Mesendoderm (in vitro differentiated cells): ENCODE measurements around the gene TUT4.
A peak's percentile ranks its signal among the peaks of the same experiment; 100 is the strongest.

Experiments
- DNase-seq: peaks from one replicate; pipeline ENCODE4 v3.0.0; 2013
- H2AK5ac ChIP-seq: 2 replicates; pipeline ENCODE4 v1.6.1; 2013; ENCODE audit warnings: low read length, inconsistent platforms
- H2BK120ac ChIP-seq: 2 replicates; pipeline ENCODE4 v1.6.1; 2013; ENCODE audit warnings: low read depth, mild to moderate bottlenecking, low read length, moderate library complexity, mixed read lengths
- H2BK15ac ChIP-seq: replicated peaks from 2 replicates; pipeline ENCODE4 v1.6.1; 2013; ENCODE audit warnings: low read depth, mild to moderate bottlenecking, moderate library complexity
- H2BK5ac ChIP-seq: 2 replicates; pipeline ENCODE4 v1.6.1; 2013; ENCODE audit warnings: low read length, inconsistent platforms
- H3K18ac ChIP-seq: 2 replicates; pipeline ENCODE4 v1.6.1; 2013; ENCODE audit warnings: mild to moderate bottlenecking, low read length, mixed read lengths
- H3K23ac ChIP-seq: one replicate; pipeline ENCODE4 v1.6.1; 2013; ENCODE audit warnings: low read length
- H3K27ac ChIP-seq: 2 replicates; pipeline ENCODE4 v1.5.1; 2013; ENCODE audit warnings: low read depth, mild to moderate bottlenecking, inconsistent platforms, low read length, moderate library complexity
- H3K27me3 ChIP-seq: 2 replicates; pipeline ENCODE4 v1.6.1; 2013; ENCODE audit warnings: low read length, control low read depth, mild to moderate bottlenecking, inconsistent platforms; ENCODE audit not compliant: insufficient read depth, poor library complexity
- H3K36me3 ChIP-seq: 2 replicates; pipeline ENCODE4 v1.6.1; 2013; ENCODE audit warnings: low read length, inconsistent platforms; ENCODE audit not compliant: control insufficient read depth, insufficient read depth
- H3K4ac ChIP-seq: one replicate; pipeline ENCODE4 v1.6.1; 2013; ENCODE audit warnings: low read depth, mild to moderate bottlenecking, low read length, moderate library complexity
- H3K4me1 ChIP-seq: 2 replicates; pipeline ENCODE4 v1.6.1; 2013; ENCODE audit warnings: low read depth, low read length, inconsistent platforms; ENCODE audit not compliant: control insufficient read depth
- H3K4me2 ChIP-seq: 2 replicates; pipeline ENCODE4 v1.6.1; 2013; ENCODE audit warnings: low read length
- H3K4me3 ChIP-seq: 2 replicates; pipeline ENCODE4 v1.5.1; 2013; ENCODE audit warnings: mild to moderate bottlenecking, low read length
- H3K56ac ChIP-seq: one replicate; pipeline ENCODE4 v1.6.1; 2013; ENCODE audit warnings: low read length
- H3K79me1 ChIP-seq: 2 replicates; pipeline ENCODE4 v1.6.1; 2013; ENCODE audit warnings: low read length, inconsistent platforms
- H3K79me2 ChIP-seq: 2 replicates; pipeline ENCODE4 v1.6.1; 2013; ENCODE audit warnings: mild to moderate bottlenecking, low read length; ENCODE audit not compliant: control insufficient read depth, insufficient read depth
- H3K9ac ChIP-seq: 2 replicates; pipeline ENCODE4 v1.6.1; 2013; ENCODE audit warnings: low read length, inconsistent platforms
- H4K5ac ChIP-seq: one replicate; pipeline ENCODE4 v1.6.1; 2013; ENCODE audit warnings: low read length
- H4K8ac ChIP-seq: one replicate; pipeline ENCODE4 v1.6.1; 2013; ENCODE audit warnings: low read depth, mild to moderate bottlenecking, control low read depth, low read length, moderate library complexity
- WGBS: extraction: QIAGEN DNeasy Blood & Tissue Kit; methylation state at CpG from one replicate; pipeline ENCODE4 v1.1.7; 2013; ENCODE audit warnings: low lambda C conversion rate, missing lambda C conversion rate; ENCODE audit not compliant: insufficient coverage; ENCODE audit errors: extremely low coverage; 5-methylcytosine and 5-hydroxymethylcytosine counted together

TUT4 gene

DNA sequence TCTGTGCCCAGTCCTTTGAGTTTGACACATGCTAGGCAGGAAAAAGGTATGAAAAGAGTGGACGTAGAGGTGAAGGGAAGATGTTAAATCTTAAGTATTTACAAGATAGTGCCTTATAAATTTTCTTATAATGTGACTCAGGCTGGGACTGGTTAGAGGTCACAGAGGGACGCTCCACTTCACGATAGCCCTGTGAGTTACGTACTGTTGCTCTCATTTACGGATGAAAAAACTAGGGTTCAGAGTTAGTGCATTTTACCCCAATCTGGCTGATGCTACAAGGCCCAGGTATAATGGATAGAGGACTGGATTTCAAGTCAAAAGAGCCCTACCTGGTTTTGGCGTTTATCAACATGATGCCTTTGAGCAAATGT, 1.4 kb upstream of the TUT4 start:
- H2BK120ac ChIP-seq, result peak overlapping the region; percentile 64
- no peak overlapping the region for H4K8ac ChIP-seq
- no peak overlapping the region for H4K5ac ChIP-seq
- no CpG with 5 or more reads among the region's 6 CpGs for WGBS
- no peaks in the 10 kb centered on the region for H3K27me3 ChIP-seq
- no peaks in the 10 kb centered on the region for H3K36me3 ChIP-seq
- peak overlapping the region; percentile 95 for H3K18ac ChIP-seq
- no peak for DNase-seq
- H3K4me2 ChIP-seq, result peak overlapping the region; percentile 56
- peak overlapping the region; percentile 98 for H3K27ac ChIP-seq
- H3K79me2 ChIP-seq, result peaks cover 16% of the 10 kb centered on the region
- H3K79me1 ChIP-seq, result no peaks in the 10 kb centered on the region
- peak overlapping the region; percentile 15 for H3K4me3 ChIP-seq
- peak overlapping the region; percentile 91 for H2AK5ac ChIP-seq
- H3K56ac ChIP-seq, result peak overlapping the region; percentile 95
- peak overlapping the region; percentile 95 for H3K9ac ChIP-seq
- H3K23ac ChIP-seq, result no peak overlapping the region
- peaks cover 9% of the 10 kb centered on the region for H3K4me1 ChIP-seq
- peak overlapping the region; percentile 57 for H2BK5ac ChIP-seq
- peak overlapping the region; percentile 95 for H3K4ac ChIP-seq
- H2BK15ac ChIP-seq, result peak overlapping the region; percentile 25

DNA sequence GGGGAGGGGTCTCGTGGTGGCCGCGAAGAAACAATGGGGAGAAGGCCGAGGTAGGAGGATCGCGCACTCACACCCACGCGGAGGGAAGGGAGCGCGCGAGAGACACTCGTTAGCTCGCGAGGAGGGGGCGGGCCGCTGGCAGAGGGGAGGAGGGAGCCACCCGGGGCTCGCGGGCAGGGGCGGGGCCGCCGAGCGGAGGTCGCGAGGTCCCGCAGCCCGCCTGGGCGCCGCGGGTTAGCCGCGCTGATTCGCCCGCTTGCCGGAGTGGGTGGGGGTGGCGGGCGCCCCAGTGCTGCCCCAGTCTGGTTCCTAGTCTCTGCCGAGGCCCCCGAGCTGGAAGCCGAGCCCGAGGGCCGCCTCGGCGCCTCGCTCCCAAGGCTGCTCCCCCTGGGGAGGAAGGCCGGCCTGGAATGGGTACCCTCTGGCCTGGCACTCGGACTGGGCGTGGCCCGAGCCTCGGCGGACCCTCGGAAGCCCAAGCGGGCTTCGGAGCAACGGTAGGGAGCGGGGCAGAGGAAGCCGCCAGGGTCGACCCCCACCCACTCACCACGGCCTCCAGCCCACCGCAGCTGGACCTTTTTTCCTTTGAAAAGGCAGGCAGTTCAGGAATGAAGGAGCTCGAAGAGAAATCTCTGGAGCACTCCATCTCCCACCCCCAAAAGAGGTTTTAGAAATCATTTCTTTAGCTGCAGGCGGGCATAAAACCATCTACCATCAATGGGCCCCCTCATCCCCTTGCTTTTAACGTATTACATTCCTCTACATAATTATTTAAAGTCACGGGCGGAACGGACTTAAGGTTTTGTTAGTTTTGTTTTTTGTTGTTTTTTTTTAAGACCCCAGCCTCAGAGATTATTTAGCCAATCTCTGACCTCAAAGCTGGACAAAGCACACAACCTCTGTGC, 722 bp upstream of the TUT4 start:
- Histone ChIP-seq H3K18ac (peak overlapping the region; percentile 95), H3K79me2 (peaks cover 18% of the 10 kb centered on the region), H3K4ac (peak overlapping the region; percentile 95), H3K36me3 (no peaks in the 10 kb centered on the region), H3K27ac (peak overlapping the region; percentile 98), H3K79me1 (no peaks in the 10 kb centered on the region), H2AK5ac (peak overlapping the region; percentile 91), H4K8ac (peak overlapping the region; percentile 77), H3K4me1 (peaks cover 10% of the 10 kb centered on the region), H4K5ac (no peak overlapping the region), H2BK15ac (peak overlapping the region; percentile 59), H3K4me2 (peak overlapping the region; percentile 56), H2BK120ac (peak overlapping the region; percentile 64), H3K4me3 (peak overlapping the region; percentile 74), H3K56ac (peak overlapping the region; percentile 95), H3K23ac (peak overlapping the region; percentile 85), H2BK5ac (peak overlapping the region; percentile 92), H3K27me3 (no peaks in the 10 kb centered on the region), H3K9ac (peak overlapping the region; percentile 95)
- WGBS, result no CpG with 5 or more reads among the region's 66 CpGs
- peak; percentile 90 for DNase-seq

DNA sequence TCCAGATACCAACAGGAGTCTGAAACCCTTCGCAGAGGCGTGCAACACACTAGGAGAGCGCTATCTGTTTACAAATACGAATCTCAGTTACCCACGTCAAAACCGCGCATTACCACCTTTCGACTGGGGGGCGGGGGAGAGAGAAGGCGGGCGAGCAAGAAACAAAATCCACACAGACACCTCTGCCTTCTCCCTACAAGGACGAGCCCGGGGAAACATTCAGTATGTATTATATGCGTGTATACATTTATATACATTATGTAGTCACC, 722 bp downstream of the TUT4 start:
- H3K4me2 ChIP-seq, result peak overlapping the region; percentile 49
- peak overlapping the region; percentile 81 for H3K9ac ChIP-seq
- peak; percentile 64 for DNase-seq
- peak overlapping the region; percentile 94 for H3K56ac ChIP-seq
- peak overlapping the region; percentile 85 for H3K4me3 ChIP-seq
- no peak overlapping the region for H3K4ac ChIP-seq
- peaks cover 10% of the 10 kb centered on the region for H3K4me1 ChIP-seq
- no peaks in the 10 kb centered on the region for H3K27me3 ChIP-seq
- H3K23ac ChIP-seq, result no peak overlapping the region
- no peak overlapping the region for H2AK5ac ChIP-seq
- H4K8ac ChIP-seq, result no peak overlapping the region
- no peak overlapping the region for H2BK120ac ChIP-seq
- no peaks in the 10 kb centered on the region for H3K36me3 ChIP-seq
- peaks cover 2% of the 10 kb centered on the region for H3K79me1 ChIP-seq
- peaks cover 25% of the 10 kb centered on the region for H3K79me2 ChIP-seq
- H3K18ac ChIP-seq, result peak overlapping the region; percentile 68
- peak overlapping the region; percentile 98 for H3K27ac ChIP-seq
- H2BK15ac ChIP-seq, result no peak overlapping the region
- H2BK5ac ChIP-seq, result peak overlapping the region; percentile 6
- WGBS, result no CpG with 5 or more reads among the region's 14 CpGs
- no peak overlapping the region for H4K5ac ChIP-seq

DNA sequence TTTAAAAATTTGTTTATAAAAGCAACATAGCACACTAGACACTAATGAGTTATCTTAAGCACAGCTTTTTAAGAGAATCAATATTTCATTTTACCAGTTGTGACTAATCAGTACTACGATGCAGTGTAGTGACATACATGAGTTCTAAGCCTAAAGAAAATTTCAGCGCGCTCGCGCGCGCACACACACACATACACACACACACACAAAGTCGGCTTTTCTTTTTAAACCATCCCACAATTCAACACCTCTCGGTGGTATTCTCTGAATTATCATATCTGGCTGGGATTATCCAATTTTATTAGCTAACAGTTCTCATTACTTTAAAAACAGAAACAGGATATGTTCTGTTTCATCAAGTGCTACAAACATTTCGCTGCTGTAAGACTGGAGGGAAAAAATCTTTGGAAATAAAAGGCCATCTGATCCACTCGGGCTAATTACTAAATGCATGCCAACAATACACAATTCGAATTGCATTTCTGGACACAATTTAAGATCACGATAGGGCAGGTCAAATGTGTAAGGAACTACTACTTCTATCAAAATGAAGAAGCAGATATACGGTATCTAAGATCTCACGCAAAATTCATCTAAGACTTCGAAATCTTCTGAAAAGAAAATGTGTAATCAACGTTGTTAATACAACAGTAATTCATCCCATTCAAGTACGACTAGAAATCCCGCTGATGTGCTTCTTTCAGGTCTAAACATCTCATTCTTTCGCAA, 1.2 kb downstream of the TUT4 start:
- Histone ChIP-seq H3K79me1 (peaks cover 2% of the 10 kb centered on the region), H3K4ac (no peak overlapping the region), H4K8ac (no peak overlapping the region), H3K18ac (no peak overlapping the region), H3K27me3 (no peaks in the 10 kb centered on the region), H3K4me3 (peak overlapping the region; percentile 85), H3K4me2 (peak overlapping the region; percentile 49), H3K36me3 (no peaks in the 10 kb centered on the region), H3K79me2 (peaks cover 29% of the 10 kb centered on the region), H2AK5ac (no peak overlapping the region), H3K23ac (no peak overlapping the region), H3K56ac (peak overlapping the region; percentile 94), H3K9ac (peak overlapping the region; percentile 81), H2BK5ac (no peak overlapping the region), H4K5ac (no peak overlapping the region), H3K4me1 (peaks cover 10% of the 10 kb centered on the region), H3K27ac (no peak overlapping the region), H2BK120ac (no peak overlapping the region), H2BK15ac (no peak overlapping the region)
- peak; percentile 32 for DNase-seq
- WGBS, result no CpG with 5 or more reads among the region's 20 CpGs

DNA sequence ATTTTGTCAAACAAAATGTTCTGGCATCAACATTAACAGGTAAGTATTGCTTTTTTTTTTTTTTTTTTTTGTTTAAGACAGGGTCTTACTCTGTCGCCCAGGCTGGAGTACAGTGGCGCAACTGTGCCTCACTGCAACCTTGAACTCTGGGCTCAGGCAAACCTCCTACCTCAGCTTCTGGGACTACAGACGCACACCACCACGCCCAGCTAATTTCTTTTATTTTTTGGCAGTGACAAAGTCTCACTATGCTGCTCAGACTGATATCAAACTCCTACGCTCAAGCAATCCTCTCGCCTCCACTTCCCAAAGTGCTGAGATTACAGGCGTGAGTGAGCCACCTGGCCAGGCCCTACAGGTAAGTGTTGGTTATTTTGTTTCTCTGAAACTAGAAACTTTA, 2.4 kb downstream of the TUT4 start:
- Histone ChIP-seq H3K4ac (no peak overlapping the region), H3K23ac (no peak overlapping the region), H3K9ac (no peak overlapping the region), H3K79me1 (peaks cover 2% of the 10 kb centered on the region), H3K27me3 (no peaks in the 10 kb centered on the region), H3K4me2 (no peak overlapping the region), H3K79me2 (peaks cover 36% of the 10 kb centered on the region), H4K8ac (no peak overlapping the region), H3K36me3 (no peaks in the 10 kb centered on the region), H3K4me1 (peaks cover 10% of the 10 kb centered on the region), H3K18ac (no peak overlapping the region), H3K4me3 (no peak overlapping the region), H3K27ac (no peak overlapping the region), H2AK5ac (no peak overlapping the region), H2BK15ac (no peak overlapping the region), H4K5ac (no peak overlapping the region), H2BK120ac (no peak overlapping the region), H3K56ac (no peak overlapping the region), H2BK5ac (no peak overlapping the region)
- DNase-seq, result peak; percentile 42
- no CpG with 5 or more reads among the region's 7 CpGs for WGBS
